ENCODE measurements around the gene TEKT3. TPM values are rescaled to one million over a fixed set of nuclear protein-coding genes. Genes with fewer than 3 reads are reported as not detected.

TEKT3 gene
- total RNA-seq, 6 donors from 2014 or later, result 0.64 to 4.1 (median 1.8) TPM; not detected in 1

- TF ChIP-seq, protein P1, sequence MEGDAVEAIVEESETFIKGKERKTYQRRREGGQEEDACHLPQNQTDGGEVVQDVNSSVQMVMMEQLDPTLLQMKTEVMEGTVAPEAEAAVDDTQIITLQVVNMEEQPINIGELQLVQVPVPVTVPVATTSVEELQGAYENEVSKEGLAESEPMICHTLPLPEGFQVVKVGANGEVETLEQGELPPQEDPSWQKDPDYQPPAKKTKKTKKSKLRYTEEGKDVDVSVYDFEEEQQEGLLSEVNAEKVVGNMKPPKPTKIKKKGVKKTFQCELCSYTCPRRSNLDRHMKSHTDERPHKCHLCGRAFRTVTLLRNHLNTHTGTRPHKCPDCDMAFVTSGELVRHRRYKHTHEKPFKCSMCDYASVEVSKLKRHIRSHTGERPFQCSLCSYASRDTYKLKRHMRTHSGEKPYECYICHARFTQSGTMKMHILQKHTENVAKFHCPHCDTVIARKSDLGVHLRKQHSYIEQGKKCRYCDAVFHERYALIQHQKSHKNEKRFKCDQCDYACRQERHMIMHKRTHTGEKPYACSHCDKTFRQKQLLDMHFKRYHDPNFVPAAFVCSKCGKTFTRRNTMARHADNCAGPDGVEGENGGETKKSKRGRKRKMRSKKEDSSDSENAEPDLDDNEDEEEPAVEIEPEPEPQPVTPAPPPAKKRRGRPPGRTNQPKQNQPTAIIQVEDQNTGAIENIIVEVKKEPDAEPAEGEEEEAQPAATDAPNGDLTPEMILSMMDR (IDR thresholded peaks at IDR 0.05), result no peak
- TF ChIP-seq POLR2A (IDR thresholded peaks at IDR 0.05), result no peak
- TF ChIP-seq POLR2AphosphoS5 (IDR thresholded peaks at IDR 0.05), result no peak
- TF ChIP-seq EP300 (IDR thresholded peaks at IDR 0.05), result no peak
- peaks cover 7 to 48% (median 31%) of the 10 kb centered on the region in 4 donors for H3K4me1 ChIP-seq
- no peaks in the 10 kb centered on the region for H3K27me3 ChIP-seq
- H3K9me3 ChIP-seq, result no peaks in the 10 kb centered on the region
- H3K27ac ChIP-seq, result peak overlapping the region in 3 of 4 donors; percentile 0 to 33 (median 31)
- 42 to 61% methylated on average over 2 of the region's 2 CpGs for WGBS, 2 donors
- no peaks in the 10 kb centered on the region for H3K36me3 ChIP-seq
- peak overlapping the region in 3 of 4 donors; percentile 14 to 71 (median 17) for H3K4me3 ChIP-seq
- ATAC-seq (ENCODE audit: low FRiP score in 2 of 2) (no peak), DNase-seq (peak; percentile 67 to 85)
Observed at GRCh38 chr17:15264542-15264941, 76.9 kb downstream of the TEKT3 start.

DNA sequence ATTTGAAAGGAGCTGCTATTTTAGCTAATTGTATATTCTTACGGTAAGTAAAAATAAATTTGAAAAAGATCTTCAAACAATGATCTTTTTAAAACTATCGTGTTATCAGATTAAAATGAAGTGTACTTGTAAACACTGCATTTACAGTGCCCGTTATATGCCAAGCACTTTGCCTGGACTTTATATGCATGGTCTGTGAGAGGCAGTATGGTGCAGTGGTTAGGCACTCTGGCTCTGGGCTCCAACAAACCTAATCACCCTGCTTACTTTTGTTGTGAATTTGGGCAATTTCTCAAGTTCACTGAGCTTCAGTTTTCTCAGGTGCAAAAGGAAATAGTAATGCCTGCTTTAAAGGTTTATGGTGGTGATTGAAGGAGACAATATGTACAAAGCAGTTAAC, 77.7 kb downstream of the TEKT3 start:
- Histone ChIP-seq H3K36me3 (peaks cover 0 to 8% (median 2%) of the 10 kb centered on the region in 4 donors), H3K27me3 (no peaks in the 10 kb centered on the region), H3K4me3 (peak overlapping the region in 2 of 4 donors; percentile 66 to 71), H3K4me1 (peaks cover 15 to 56% (median 37%) of the 10 kb centered on the region in 4 donors), H3K27ac (peak overlapping the region in 3 of 4 donors; percentile 86 to 93 (median 87)), H3K9me3 (no peaks in the 10 kb centered on the region)
- DNase-seq, result no peak
- no peak for ATAC-seq (ENCODE audit: low FRiP score in 2 of 2)
- TF ChIP-seq, protein P1 (IDR thresholded peaks at IDR 0.05), result no peak
- TF ChIP-seq POLR2AphosphoS5 (IDR thresholded peaks at IDR 0.05) (no peak), EP300 (IDR thresholded peaks at IDR 0.05) (no peak), POLR2A (IDR thresholded peaks at IDR 0.05) (no peak)
- 25 to 38% methylated on average over 3 of the region's 3 CpGs for whole genome bisulfite sequencing, 2 donors

- H3K36me3 ChIP-seq, result peaks cover 5 to 13% (median 6%) of the 10 kb centered on the region in 4 donors
- no peaks in the 10 kb centered on the region for H3K9me3 ChIP-seq
- H3K27me3 ChIP-seq, result no peaks in the 10 kb centered on the region
- DNase-seq, result peak; percentile 69 to 83
- ATAC-seq (ENCODE audit: low FRiP score in 2 of 2), result peak; percentile 56 to 77
- TF ChIP-seq POLR2A (IDR thresholded peaks at IDR 0.05) (peak in 1 of 4 donors; percentile 19), POLR2AphosphoS5 (IDR thresholded peaks at IDR 0.05) (peak; percentile 39 to 72), EP300 (IDR thresholded peaks at IDR 0.05) (no peak)
- TF ChIP-seq, protein P1 (IDR thresholded peaks at IDR 0.05), result no peak
- WGBS, 2 donors, result 5 to 7% methylated on average over 8 to 17 of the region's 17 CpGs
- peak overlapping the region; percentile 7 to 71 (median 58) for H3K4me3 ChIP-seq
- H3K4me1 ChIP-seq, result peaks cover 16 to 61% (median 41%) of the 10 kb centered on the region in 4 donors
- H3K27ac ChIP-seq, result peak overlapping the region; percentile 86 to 93 (median 88)
Observed at GRCh38 chr17:15263206-15263579, 78.2 kb downstream of the TEKT3 start.

GRCh38 chr17:15262291-15263205, 78.8 kb downstream of the TEKT3 start:
- Histone ChIP-seq H3K27me3 (no peaks in the 10 kb centered on the region), H3K27ac (peak overlapping the region; percentile 86 to 93 (median 88)), H3K36me3 (peaks cover 6 to 18% (median 7%) of the 10 kb centered on the region in 4 donors), H3K9me3 (no peaks in the 10 kb centered on the region), H3K4me1 (peaks cover 22 to 65% (median 48%) of the 10 kb centered on the region in 4 donors), H3K4me3 (peak overlapping the region; percentile 7 to 71 (median 58))
- ATAC-seq (ENCODE audit: low FRiP score in 2 of 2) (peak; percentile 89 to 93), DNase-seq (peak; percentile 79 to 93)
- TF ChIP-seq POLR2AphosphoS5 (IDR thresholded peaks at IDR 0.05) (peak; percentile 90 to 95), EP300 (IDR thresholded peaks at IDR 0.05) (peak in 2 of 4 donors; percentile 2 to 81), POLR2A (IDR thresholded peaks at IDR 0.05) (peak in 3 of 4 donors; percentile 45 to 90 (median 65))
- TF ChIP-seq, protein P1 (IDR thresholded peaks at IDR 0.05), result no peak
- WGBS, 2 donors, result 3 to 6% methylated on average over 25 to 51 of the region's 60 CpGs
